Measurements from ENCODE around the gene DAGLA. TPM values are rescaled to one million over a fixed set of nuclear protein-coding genes. Genes with fewer than 3 reads are reported as not detected.

DAGLA gene
- total and polyA plus RNA-seq, 2 of the 13 experiments (the other 11 are each of a cell fraction or from before 2014, with no cell fraction given): 2.6 to 3.9 TPM

- TF ChIP-seq, protein P1, sequence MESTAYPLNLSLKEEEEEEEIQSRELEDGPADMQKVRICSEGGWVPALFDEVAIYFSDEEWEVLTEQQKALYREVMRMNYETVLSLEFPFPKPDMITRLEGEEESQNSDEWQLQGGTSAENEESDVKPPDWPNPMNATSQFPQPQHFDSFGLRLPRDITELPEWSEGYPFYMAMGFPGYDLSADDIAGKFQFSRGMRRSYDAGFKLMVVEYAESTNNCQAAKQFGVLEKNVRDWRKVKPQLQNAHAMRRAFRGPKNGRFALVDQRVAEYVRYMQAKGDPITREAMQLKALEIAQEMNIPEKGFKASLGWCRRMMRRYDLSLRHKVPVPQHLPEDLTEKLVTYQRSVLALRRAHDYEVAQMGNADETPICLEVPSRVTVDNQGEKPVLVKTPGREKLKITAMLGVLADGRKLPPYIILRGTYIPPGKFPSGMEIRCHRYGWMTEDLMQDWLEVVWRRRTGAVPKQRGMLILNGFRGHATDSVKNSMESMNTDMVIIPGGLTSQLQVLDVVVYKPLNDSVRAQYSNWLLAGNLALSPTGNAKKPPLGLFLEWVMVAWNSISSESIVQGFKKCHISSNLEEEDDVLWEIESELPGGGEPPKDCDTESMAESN (CRISPR knock-in tag; conservative IDR thresholded peaks at IDR 0.05): 0 out of 2 replicates have a peak, but pooled peaks have one; percentile 25
- peak; percentile 80 for TF ChIP-seq XRCC5 (optimal IDR thresholded peaks at IDR 0.05; ENCODE audit: low read length)
- TF ChIP-seq THRA (CRISPR knock-in tag; IDR thresholded peaks at IDR 0.05; ENCODE audit: borderline replicate concordance): peak; percentile 60; the same call in 1 of the 2 replicates
- peak; percentile 82; the same call in 1 of the 2 replicates for TF ChIP-seq ZBTB42 (CRISPR knock-in tag; IDR thresholded peaks at IDR 0.05)
- 0 out of 2 replicates have a peak, but pooled peaks have one; percentile 16 for TF ChIP-seq CBX5 (CRISPR knock-in tag; IDR thresholded peaks at IDR 0.05; ENCODE audit: borderline replicate concordance)
- no peak for TF ChIP-seq MATR3 (CRISPR knock-in tag; IDR thresholded peaks at IDR 0.05)
- no peak for TF ChIP-seq ZC3H4 (CRISPR knock-in tag; IDR thresholded peaks at IDR 0.05; ENCODE audit: borderline replicate concordance)
- TF ChIP-seq, protein P2, sequence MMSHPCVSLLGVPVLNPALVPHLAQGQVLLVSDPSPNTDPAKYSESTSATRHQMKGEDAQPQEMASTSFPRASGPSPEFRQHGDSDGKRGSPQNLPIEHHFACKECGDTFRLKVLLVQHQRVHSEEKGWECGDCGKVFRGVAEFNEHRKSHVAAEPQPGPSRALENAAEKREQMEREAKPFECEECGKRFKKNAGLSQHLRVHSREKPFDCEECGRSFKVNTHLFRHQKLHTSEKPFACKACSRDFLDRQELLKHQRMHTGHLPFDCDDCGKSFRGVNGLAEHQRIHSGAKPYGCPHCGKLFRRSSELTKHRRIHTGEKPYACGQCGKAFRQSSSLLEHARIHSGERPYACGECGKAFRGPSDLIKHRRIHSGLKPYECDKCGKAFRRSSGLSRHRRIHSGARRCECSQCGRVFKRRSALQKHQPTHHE (CRISPR knock-in tag; IDR thresholded peaks at IDR 0.05; ENCODE audit: borderline replicate concordance): 0 out of 2 replicates have a peak, but pooled peaks have one; percentile 61
- TF ChIP-seq TOE1 (CRISPR knock-in tag; IDR thresholded peaks at IDR 0.05): no peak
- TF ChIP-seq PCBP1 (IDR thresholded peaks at IDR 0.05; ENCODE audit: borderline replicate concordance, low read depth, low read length): peak; percentile 67; the same call in 1 of the 2 replicates
- peak; percentile 74; the same call in 1 of the 2 replicates for TF ChIP-seq ARID2 (CRISPR knock-in tag; IDR thresholded peaks at IDR 0.05; ENCODE audit: borderline replicate concordance)
- peak; percentile 42; the same call in 1 of the 2 replicates for TF ChIP-seq ARNT2 (CRISPR knock-in tag; IDR thresholded peaks at IDR 0.05; ENCODE audit: low read depth)
- TF ChIP-seq USF2 (IDR thresholded peaks at IDR 0.05; ENCODE audit: low read depth, low read length): no peak
- TF ChIP-seq USF2 (CRISPR knock-in tag; IDR thresholded peaks at IDR 0.05; ENCODE audit: borderline replicate concordance): no peak
- 0 out of 2 replicates have a peak, but pooled peaks have one; percentile 14 for TF ChIP-seq ZNF788 (CRISPR knock-in tag; IDR thresholded peaks at IDR 0.05; ENCODE audit: borderline replicate concordance)
- peak; percentile 33; the same call in 1 of the 2 replicates for TF ChIP-seq ZFY (CRISPR knock-in tag; IDR thresholded peaks at IDR 0.05)
- no peak for TF ChIP-seq TFE3 (CRISPR knock-in tag; IDR thresholded peaks at IDR 0.05)
- TF ChIP-seq TAF1 (CRISPR knock-in tag; IDR thresholded peaks at IDR 0.05): 0 out of 2 replicates have a peak, but pooled peaks have one; percentile 25
Measured at GRCh38 chr11:61749591-61750217, 69.5 kb downstream of the DAGLA start (continued).
